Measurements from ENCODE around the gene ZNF653. TPM values are rescaled to one million over a fixed set of nuclear protein-coding genes. Genes with fewer than 3 reads are reported as not detected.

ZNF653 gene
- total and polyA plus RNA-seq, 9 of the 15 experiments (the other 6 are each of a cell fraction or from before 2014, with no cell fraction given), result 1.6 to 8.0 (median 4.2) TPM; not detected in 2

- TF ChIP-seq, protein P1, sequence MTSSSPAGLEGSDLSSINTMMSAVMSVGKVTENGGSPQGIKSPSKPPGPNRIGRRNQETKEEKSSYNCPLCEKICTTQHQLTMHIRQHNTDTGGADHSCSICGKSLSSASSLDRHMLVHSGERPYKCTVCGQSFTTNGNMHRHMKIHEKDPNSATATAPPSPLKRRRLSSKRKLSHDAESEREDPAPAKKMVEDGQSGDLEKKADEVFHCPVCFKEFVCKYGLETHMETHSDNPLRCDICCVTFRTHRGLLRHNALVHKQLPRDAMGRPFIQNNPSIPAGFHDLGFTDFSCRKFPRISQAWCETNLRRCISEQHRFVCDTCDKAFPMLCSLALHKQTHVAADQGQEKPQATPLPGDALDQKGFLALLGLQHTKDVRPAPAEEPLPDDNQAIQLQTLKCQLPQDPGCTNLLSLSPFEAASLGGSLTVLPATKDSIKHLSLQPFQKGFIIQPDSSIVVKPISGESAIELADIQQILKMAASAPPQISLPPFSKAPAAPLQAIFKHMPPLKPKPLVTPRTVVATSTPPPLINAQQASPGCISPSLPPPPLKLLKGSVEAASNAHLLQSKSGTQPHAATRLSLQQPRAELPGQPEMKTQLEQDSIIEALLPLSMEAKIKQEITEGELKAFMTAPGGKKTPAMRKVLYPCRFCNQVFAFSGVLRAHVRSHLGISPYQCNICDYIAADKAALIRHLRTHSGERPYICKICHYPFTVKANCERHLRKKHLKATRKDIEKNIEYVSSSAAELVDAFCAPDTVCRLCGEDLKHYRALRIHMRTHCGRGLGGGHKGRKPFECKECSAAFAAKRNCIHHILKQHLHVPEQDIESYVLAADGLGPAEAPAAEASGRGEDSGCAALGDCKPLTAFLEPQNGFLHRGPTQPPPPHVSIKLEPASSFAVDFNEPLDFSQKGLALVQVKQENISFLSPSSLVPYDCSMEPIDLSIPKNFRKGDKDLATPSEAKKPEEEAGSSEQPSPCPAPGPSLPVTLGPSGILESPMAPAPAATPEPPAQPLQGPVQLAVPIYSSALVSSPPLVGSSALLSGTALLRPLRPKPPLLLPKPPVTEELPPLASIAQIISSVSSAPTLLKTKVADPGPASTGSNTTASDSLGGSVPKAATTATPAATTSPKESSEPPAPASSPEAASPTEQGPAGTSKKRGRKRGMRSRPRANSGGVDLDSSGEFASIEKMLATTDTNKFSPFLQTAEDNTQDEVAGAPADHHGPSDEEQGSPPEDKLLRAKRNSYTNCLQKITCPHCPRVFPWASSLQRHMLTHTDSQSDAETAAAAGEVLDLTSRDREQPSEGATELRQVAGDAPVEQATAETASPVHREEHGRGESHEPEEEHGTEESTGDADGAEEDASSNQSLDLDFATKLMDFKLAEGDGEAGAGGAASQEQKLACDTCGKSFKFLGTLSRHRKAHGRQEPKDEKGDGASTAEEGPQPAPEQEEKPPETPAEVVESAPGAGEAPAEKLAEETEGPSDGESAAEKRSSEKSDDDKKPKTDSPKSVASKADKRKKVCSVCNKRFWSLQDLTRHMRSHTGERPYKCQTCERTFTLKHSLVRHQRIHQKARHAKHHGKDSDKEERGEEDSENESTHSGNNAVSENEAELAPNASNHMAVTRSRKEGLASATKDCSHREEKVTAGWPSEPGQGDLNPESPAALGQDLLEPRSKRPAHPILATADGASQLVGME (CRISPR knock-in tag; IDR thresholded peaks at IDR 0.05), result no peak
- TF ChIP-seq EHMT2 (IDR thresholded peaks at IDR 0.05), result no peak
- no peak for TF ChIP-seq CBFB (CRISPR knock-in tag; IDR thresholded peaks at IDR 0.05)
- TF ChIP-seq MITF (IDR thresholded peaks at IDR 0.05), result no peak
- no peak for TF ChIP-seq NFIC (IDR thresholded peaks at IDR 0.05)
- TF ChIP-seq STAT5A (IDR thresholded peaks at IDR 0.05; ENCODE audit: borderline replicate concordance, low read length), result no peak
- no peak for TF ChIP-seq POLR2A (conservative IDR thresholded peaks at IDR 0.05)
- TF ChIP-seq NR2C1 (IDR thresholded peaks at IDR 0.05), result no peak
- TF ChIP-seq NR2C1 (tag; IDR thresholded peaks at IDR 0.05), result no peak
- TF ChIP-seq MED1 (CRISPR knock-in tag; IDR thresholded peaks at IDR 0.05; ENCODE audit: borderline replicate concordance), result no peak
- TF ChIP-seq SMARCA4 (IDR thresholded peaks at IDR 0.05), result no peak
- no peak for TF ChIP-seq ZBTB43 (CRISPR knock-in tag; IDR thresholded peaks at IDR 0.05)
- TF ChIP-seq BRCA1 (IDR thresholded peaks at IDR 0.05), result no peak
- no peak for TF ChIP-seq BRCA1 (CRISPR knock-in tag; IDR thresholded peaks at IDR 0.05)
- TF ChIP-seq ZC3H11A (IDR thresholded peaks at IDR 0.05; ENCODE audit: low read depth, low read length), result no peak
- peak; percentile 66; the same call in 1 of the 2 replicates for TF ChIP-seq TFAP4 (CRISPR knock-in tag; IDR thresholded peaks at IDR 0.05; ENCODE audit: borderline replicate concordance)
- TF ChIP-seq SAFB2 (IDR thresholded peaks at IDR 0.05; ENCODE audit: borderline replicate concordance, low read depth, low read length, severe bottlenecking), result no peak
- no peak for TF ChIP-seq TAL1 (IDR thresholded peaks at IDR 0.05)
- no peak for TF ChIP-seq ZNF668 (CRISPR knock-in tag; IDR thresholded peaks at IDR 0.05)
- peak; percentile 93 for TF ChIP-seq SP1 (CRISPR knock-in tag; IDR thresholded peaks at IDR 0.05)
- TF ChIP-seq, protein P2, sequence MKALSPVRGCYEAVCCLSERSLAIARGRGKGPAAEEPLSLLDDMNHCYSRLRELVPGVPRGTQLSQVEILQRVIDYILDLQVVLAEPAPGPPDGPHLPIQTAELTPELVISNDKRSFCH (CRISPR knock-in tag; IDR thresholded peaks at IDR 0.05), result no peak
- TF ChIP-seq, protein P2 (tag; IDR thresholded peaks at IDR 0.05), result no peak
- TF ChIP-seq SAFB (IDR thresholded peaks at IDR 0.05; ENCODE audit: borderline replicate concordance, low read depth, low read length), result no peak
Observed at GRCh38 chr19:11505032-11505503, 571 bp downstream of the ZNF653 start (continued).

Data from K562 (cell line).